Pancreas (tissue), 10 donors: ENCODE results near the gene ATF7IP2. TPM values are rescaled to one million over a fixed set of nuclear protein-coding genes. Genes with fewer than 3 reads are reported as not detected.
"Not testable (repeated sequence)": the region's sequence is repeated elsewhere in the genome, so short reads cannot be mapped to it uniquely, and the experiment has no call there.

Experiments
- ATAC-seq, 4 donors: fragments of 200-7000 bp; cut with Tn5 transposase; one replicate each; pipeline versions ENCODE4 v1.8.0 to v1.9.1; 2020; ENCODE audit warnings: mild to moderate bottlenecking in 4 of 4, moderate library complexity in 4 of 4
- DNase-seq, 6 donors: peaks; one replicate each; pipeline ENCODE4 v3.0.0-alpha.2; 2020
- FAIRE-seq: peaks from 2 replicates; lab custom pipeline; 2012; peaks lifted over from hg19 to GRCh38; lab: Jason Lieb, UNC
- H3K27ac ChIP-seq, 4 donors: fragments of 200-600 bp; sonication (generic); 1 replicate in 3 of 4; 2 replicates in 1 of 4; pipeline versions ENCODE4 v1.5.0 to v1.8.0; 2020
- H3K27me3 ChIP-seq, 4 donors: fragments of 200-600 bp; one replicate each; pipeline ENCODE4 v1.8.0; 2021
- H3K36me3 ChIP-seq, 3 donors: fragments of 200-600 bp; sonication (generic) in 1 of 3; one replicate each; pipeline versions ENCODE4 v1.5.0 to v1.8.0; 2020 to 2021
- H3K4me1 ChIP-seq, 3 donors: fragments of 200-600 bp; one replicate each; pipeline ENCODE4 v1.8.0; 2021
- H3K4me3 ChIP-seq, 4 donors: fragments of 200-600 bp; sonication (generic) in 2 of 4; one replicate each; pipeline versions ENCODE4 v1.5.0 to v1.8.0; 2020 to 2021
- H3K9me3 ChIP-seq, 4 donors: fragments of 200-600 bp; one replicate each; pipeline ENCODE4 v1.8.0; 2021
- CTCF ChIP-seq, 4 donors: fragments of 200-600 bp; sonication (generic) in 3 of 4; IDR thresholded peaks; one replicate each; pipeline versions ENCODE4 v1.5.0 to v1.8.0; 2021; ENCODE audit warnings: antibody characterized with exemption in 4 of 4
- WGBS, 2 donors: extraction: QIAGEN DNeasy Blood & Tissue Kit; methylation state at CpG; one replicate each; pipeline ENCODE4 v1.1.7; 2013; 5-methylcytosine and 5-hydroxymethylcytosine counted together
- intact Hi-C, 3 donors: fragments of 100-400 bp; cut with DNase I; formaldehyde crosslinking; loops; one replicate each; pipeline versions ENCODE4 v1.11.1 to v1.14.2; 2022
- polyA plus RNA-seq, 2 donors: library from polyadenylated mRNA; stranded (reverse); fragments of 200-250 nt; gene quantifications; one replicate each; pipeline ENCODE4 v1.2.3, GENCODE V29; 2013
- total RNA-seq, 6 donors: library from RNA; stranded (reverse); fragmentation: NEBNext Ultra II Directional in 4 of 6; extraction: Animal tissue kit (Norgen Biotek cat#: 25700) in 4 of 6; gene quantifications; one replicate each; pipeline versions ENCODE4 v1.2.1 to v1.2.4, GENCODE V29; 2021 to 2023
- donor health status: healthy with polysubstance abuse.
- donor health status: DM: no; HTN: no; CAD: no; lungs with moderate emphysema.
- donor health status: DM: no; HTN: no; CAD: no.
- donor health status: control.
- donor health status: control.
- donor health status: Bipolar disorder and iron deficiency.
- donor health status: DM: yes; HTN: yes; CAD: no.
- donor health status: DM: no; HTN: no; CAD: no.
- donor health status: DM: no; HTN: no; CAD: no.
- donor health status: DM: yes; HTN: yes; CAD: no.

The ATF7IP2 gene
- total and polyA plus RNA-seq, 8 donors = 11.0 to 37.4 (median 16.6) TPM

DNA sequence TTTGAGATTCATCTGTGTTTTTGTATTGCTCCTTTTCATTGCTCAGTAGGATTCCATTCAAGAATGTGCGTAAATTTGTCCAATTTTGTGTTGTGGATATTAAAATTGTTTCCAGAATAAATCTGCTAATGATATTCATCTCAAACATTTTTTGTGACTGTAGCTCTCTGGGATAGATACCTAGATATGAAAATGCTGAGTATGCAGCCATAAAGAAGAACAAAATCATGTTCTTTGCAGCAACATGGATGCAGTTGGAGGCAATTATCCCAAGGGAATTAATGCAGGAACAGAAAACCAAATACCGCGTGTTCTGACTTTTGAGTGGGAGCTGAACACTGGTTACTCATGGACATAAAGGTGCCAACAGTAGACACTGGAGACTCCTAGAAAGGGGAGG is 40.2 kb upstream of the ATF7IP2 start:
- H3K27me3 ChIP-seq = no peaks in the 10 kb centered on the region
- H3K4me1 ChIP-seq = no peaks in the 10 kb centered on the region
- H3K9me3 ChIP-seq = no peaks in the 10 kb centered on the region
- intact Hi-C loops = no loop called here
- FAIRE-seq (no peak), DNase-seq (no peak), ATAC-seq (no peak)
- WGBS, 2 donors = 94 to 97% methylated on average over 3 of the region's 3 CpGs
- TF ChIP-seq CTCF (IDR thresholded peaks at IDR 0.05) = no peak
- H3K4me3 ChIP-seq = no peak overlapping the region
- H3K27ac ChIP-seq = no peak overlapping the region
- H3K36me3 ChIP-seq = no peaks in the 10 kb centered on the region

DNA sequence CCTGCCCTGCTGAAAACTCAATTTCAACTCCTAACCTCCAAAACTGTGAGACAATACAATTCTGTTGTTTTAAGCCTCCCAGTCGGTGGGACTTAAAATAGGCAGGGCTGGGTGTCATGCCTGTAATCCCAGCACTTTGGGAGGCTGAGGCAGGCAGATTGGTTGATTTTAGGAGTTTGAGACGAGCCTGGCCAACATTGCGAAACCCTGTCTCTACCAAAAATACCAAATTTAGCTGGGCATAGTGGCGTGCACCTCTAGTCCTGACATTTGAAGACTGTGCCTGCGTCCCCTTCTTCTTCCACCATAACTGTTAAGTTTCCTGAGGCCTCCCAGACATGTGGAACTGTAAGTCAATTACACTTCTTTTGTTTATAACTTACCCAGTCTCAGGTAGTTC is 36.0 kb upstream of the ATF7IP2 start:
- FAIRE-seq = no peak
- Histone ChIP-seq H3K36me3 (no peaks in the 10 kb centered on the region), H3K27ac (no peak overlapping the region), H3K4me3 (no peak overlapping the region), H3K27me3 (no peaks in the 10 kb centered on the region), H3K9me3 (no peaks in the 10 kb centered on the region), H3K4me1 (no peaks in the 10 kb centered on the region)
- no peak for DNase-seq
- intact Hi-C loops = no loop called here
- no peak for TF ChIP-seq CTCF (IDR thresholded peaks at IDR 0.05)
- ATAC-seq = no peak
- WGBS, 2 donors = 81 to 89% methylated on average over 5 of the region's 5 CpGs

DNA sequence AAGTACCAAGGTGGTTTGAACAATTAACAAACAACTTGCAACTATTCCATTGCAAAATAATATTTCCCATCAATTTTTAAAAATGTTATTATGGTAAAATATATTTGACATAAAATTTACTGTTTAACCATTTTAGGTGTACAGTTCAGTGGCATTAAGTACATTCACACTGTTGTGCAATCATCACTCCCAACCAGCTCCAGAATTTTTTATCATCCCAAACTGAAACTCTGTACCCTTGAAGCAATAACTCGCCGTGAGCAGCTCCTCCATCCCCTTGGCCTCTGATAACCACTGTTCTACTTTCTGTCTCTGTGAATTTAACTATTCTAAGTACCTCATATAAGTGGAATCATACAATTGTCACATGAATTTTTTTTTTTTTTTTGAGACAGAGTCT is 33.6 kb upstream of the ATF7IP2 start:
- FAIRE-seq (no peak), ATAC-seq (no peak), DNase-seq (no peak)
- TF ChIP-seq CTCF (IDR thresholded peaks at IDR 0.05) = no peak
- Histone ChIP-seq H3K9me3 (no peaks in the 10 kb centered on the region), H3K27me3 (no peaks in the 10 kb centered on the region), H3K27ac (no peak overlapping the region), H3K4me3 (no peak overlapping the region), H3K36me3 (no peaks in the 10 kb centered on the region), H3K4me1 (no peaks in the 10 kb centered on the region)
- intact Hi-C loops = no loop called here
- 72 to 77% methylated on average over 2 of the region's 2 CpGs for WGBS, 2 donors

DNA sequence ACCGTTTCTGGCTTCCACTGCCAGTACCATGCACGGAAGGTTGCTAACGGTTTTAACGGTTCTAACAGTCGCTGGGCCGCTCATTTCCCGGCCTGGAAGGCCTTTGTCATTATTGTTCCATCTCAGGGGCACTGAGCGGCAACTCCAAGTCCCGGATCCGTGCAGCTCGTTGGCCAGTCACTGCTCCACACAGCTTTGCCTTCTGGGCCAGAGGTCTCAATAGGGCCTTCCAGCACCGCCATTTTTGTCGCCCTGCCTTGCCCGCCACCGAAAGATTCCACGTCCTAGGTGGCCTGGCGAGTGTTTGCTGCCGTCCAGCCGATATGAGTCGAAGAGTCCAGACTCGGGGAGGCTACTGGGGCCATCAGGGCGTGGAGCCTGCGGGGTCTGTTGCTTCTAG is 30.3 kb upstream of the ATF7IP2 start:
- Histone ChIP-seq H3K9me3 (no peaks in the 10 kb centered on the region), H3K4me1 (no peaks in the 10 kb centered on the region), H3K27me3 (no peaks in the 10 kb centered on the region), H3K27ac (no peak overlapping the region), H3K4me3 (no peak overlapping the region), H3K36me3 (no peaks in the 10 kb centered on the region)
- ATAC-seq = no peak
- TF ChIP-seq CTCF (IDR thresholded peaks at IDR 0.05) = no peak
- no peak for DNase-seq
- FAIRE-seq = no peak
- WGBS, 2 donors = 95 to 96% methylated on average over 23 of the region's 23 CpGs
- intact Hi-C loops = no loop called here

- intact Hi-C loops = no loop called here
- Histone ChIP-seq H3K4me1 (no peaks in the 10 kb centered on the region), H3K27ac (no peak overlapping the region), H3K36me3 (no peaks in the 10 kb centered on the region), H3K4me3 (no peak overlapping the region), H3K9me3 (no peaks in the 10 kb centered on the region), H3K27me3 (no peaks in the 10 kb centered on the region)
- 74 to 79% methylated on average over 11 of the region's 11 CpGs for WGBS, 2 donors
- no peak for TF ChIP-seq CTCF (IDR thresholded peaks at IDR 0.05)
- ATAC-seq = no peak
- no peak for FAIRE-seq
- no peak for DNase-seq
Observed at GRCh38 chr16:10356870-10357842, 28.7 kb upstream of the ATF7IP2 start.

DNA sequence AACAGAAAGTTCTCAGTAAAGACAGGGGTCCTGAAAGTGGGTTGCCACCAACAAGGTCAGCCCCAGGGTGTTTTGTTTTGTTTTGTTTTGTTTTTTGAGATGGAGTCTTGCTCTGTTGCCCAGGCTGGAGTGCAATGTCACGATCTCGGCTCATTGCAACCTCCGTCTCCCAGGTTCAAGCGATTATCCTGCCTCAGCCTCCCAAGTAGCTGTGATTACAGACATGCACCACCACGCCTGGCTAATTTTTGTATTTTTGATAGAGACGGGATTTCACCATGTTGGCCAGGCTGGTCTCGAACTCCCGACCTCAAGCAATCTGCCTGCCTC is 24.1 kb upstream of the ATF7IP2 start:
- 95 to 98% methylated on average over 8 of the region's 8 CpGs for WGBS, 2 donors
- intact Hi-C loops, H3K27me3 ChIP-seq, H3K9me3 ChIP-seq, ATAC-seq, FAIRE-seq, H3K4me3 ChIP-seq, DNase-seq, H3K4me1 ChIP-seq, H3K27ac ChIP-seq, H3K36me3 ChIP-seq: not testable (repeated sequence)
